ENCODE measurements around the gene LRP2. TPM values are rescaled to one million over a fixed set of nuclear protein-coding genes. Genes with fewer than 3 reads are reported as not detected.

LRP2 gene
- total RNA-seq, 1 donor from 2014 or later: not detected

GRCh38 chr2:169131587-169132512 is 230.5 kb downstream of the LRP2 start:
- DNase-seq (ENCODE audit: low spot score): no peak

GRCh38 chr2:169129703-169130243 is 232.6 kb downstream of the LRP2 start:
- DNase-seq (ENCODE audit: low spot score): no peak

- DNase-seq (ENCODE audit: low spot score): no peak
Measured at GRCh38 chr2:169119851-169120250, 242.5 kb downstream of the LRP2 start.

- DNase-seq (ENCODE audit: low spot score): no peak
Measured at GRCh38 chr2:169119123-169119760, 243.1 kb downstream of the LRP2 start.

GRCh38 chr2:169118060-169118459 is 244.3 kb downstream of the LRP2 start:
- DNase-seq (ENCODE audit: low spot score): no peak

GRCh38 chr2:169116993-169117392 is 245.3 kb downstream of the LRP2 start:
- no peak for DNase-seq (ENCODE audit: low spot score)

GRCh38 chr2:169116327-169116726 is 246.0 kb downstream of the LRP2 start:
- DNase-seq (ENCODE audit: low spot score): no peak

- DNase-seq (ENCODE audit: low spot score): no peak
Measured at GRCh38 chr2:169114056-169114455, 248.3 kb downstream of the LRP2 start.

- no peak for DNase-seq (ENCODE audit: low spot score)
Measured at GRCh38 chr2:169112841-169113240, 249.5 kb downstream of the LRP2 start.

- no peak for DNase-seq (ENCODE audit: low spot score)
Measured at GRCh38 chr2:169110916-169111315, 251.4 kb downstream of the LRP2 start.

GRCh38 chr2:169110419-169110818 is 251.9 kb downstream of the LRP2 start:
- DNase-seq (ENCODE audit: low spot score): no peak

GRCh38 chr2:169109502-169110409 is 252.6 kb downstream of the LRP2 start:
- no peak for DNase-seq (ENCODE audit: low spot score)

GRCh38 chr2:169108099-169108884 is 254.0 kb downstream of the LRP2 start:
- DNase-seq (ENCODE audit: low spot score): no peak

GRCh38 chr2:169107645-169108044 is 254.7 kb downstream of the LRP2 start:
- no peak for DNase-seq (ENCODE audit: low spot score)

GRCh38 chr2:169106563-169107545 is 255.5 kb downstream of the LRP2 start:
- DNase-seq (ENCODE audit: low spot score): no peak

- no peak for DNase-seq (ENCODE audit: low spot score)
Measured at GRCh38 chr2:169106134-169106533, 256.2 kb downstream of the LRP2 start.

GRCh38 chr2:169105476-169105875 is 256.9 kb downstream of the LRP2 start:
- DNase-seq (ENCODE audit: low spot score): no peak

GRCh38 chr2:169104848-169105247 is 257.5 kb downstream of the LRP2 start:
- no peak for DNase-seq (ENCODE audit: low spot score)

- no peak for DNase-seq (ENCODE audit: low spot score)
Measured at GRCh38 chr2:169095621-169096105, 266.7 kb downstream of the LRP2 start.
